ENCODE results near the gene CAMSAP2.

DNA sequence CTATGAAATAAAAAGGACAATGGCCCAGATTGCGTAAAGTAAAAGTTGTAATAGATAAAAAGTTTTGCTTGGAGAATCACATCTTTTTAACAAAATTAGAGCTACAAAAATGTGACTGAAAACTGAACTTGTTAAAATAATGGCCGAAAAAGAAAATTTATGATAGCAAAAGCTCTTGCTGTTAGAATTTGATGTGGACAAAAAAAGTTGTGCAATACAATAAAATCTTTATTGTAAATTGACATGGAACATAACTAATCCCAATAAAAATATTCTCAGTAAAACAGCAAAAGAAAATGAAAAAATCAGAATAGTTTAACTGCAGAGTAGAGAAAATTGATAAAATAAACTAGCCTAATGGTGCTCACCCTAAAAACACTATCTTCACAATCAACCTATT, 11.4 kb upstream of the CAMSAP2 start:
- TF ChIP-seq, protein P1, sequence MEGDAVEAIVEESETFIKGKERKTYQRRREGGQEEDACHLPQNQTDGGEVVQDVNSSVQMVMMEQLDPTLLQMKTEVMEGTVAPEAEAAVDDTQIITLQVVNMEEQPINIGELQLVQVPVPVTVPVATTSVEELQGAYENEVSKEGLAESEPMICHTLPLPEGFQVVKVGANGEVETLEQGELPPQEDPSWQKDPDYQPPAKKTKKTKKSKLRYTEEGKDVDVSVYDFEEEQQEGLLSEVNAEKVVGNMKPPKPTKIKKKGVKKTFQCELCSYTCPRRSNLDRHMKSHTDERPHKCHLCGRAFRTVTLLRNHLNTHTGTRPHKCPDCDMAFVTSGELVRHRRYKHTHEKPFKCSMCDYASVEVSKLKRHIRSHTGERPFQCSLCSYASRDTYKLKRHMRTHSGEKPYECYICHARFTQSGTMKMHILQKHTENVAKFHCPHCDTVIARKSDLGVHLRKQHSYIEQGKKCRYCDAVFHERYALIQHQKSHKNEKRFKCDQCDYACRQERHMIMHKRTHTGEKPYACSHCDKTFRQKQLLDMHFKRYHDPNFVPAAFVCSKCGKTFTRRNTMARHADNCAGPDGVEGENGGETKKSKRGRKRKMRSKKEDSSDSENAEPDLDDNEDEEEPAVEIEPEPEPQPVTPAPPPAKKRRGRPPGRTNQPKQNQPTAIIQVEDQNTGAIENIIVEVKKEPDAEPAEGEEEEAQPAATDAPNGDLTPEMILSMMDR (conservative IDR thresholded peaks at IDR 0.05), result no peak
- no peak for TF ChIP-seq EZH2 (IDR thresholded peaks at IDR 0.05; ENCODE audit: low read depth)
